Measurements from ENCODE around the gene CCDC154.
A peak's percentile ranks its signal among the peaks of the same experiment; 100 is the strongest.

CCDC154 gene

GRCh38 chr16:1457489-1458245, 13.3 kb upstream of the CCDC154 start:
- intact Hi-C loops (cut with DNase I): no loop called here
- DNase-seq: peak in 1 of 10 donors; percentile 74

- peak in 1 of 10 donors; percentile 65 for DNase-seq
- intact Hi-C loops (cut with DNase I): no loop called here
Measured at GRCh38 chr16:1456951-1457350, 12.6 kb upstream of the CCDC154 start.

GRCh38 chr16:1455190-1456171, 11.1 kb upstream of the CCDC154 start:
- intact Hi-C loops (cut with DNase I): no loop called here
- peak in 1 of 10 donors; percentile 79 for DNase-seq

- intact Hi-C loops (cut with DNase I): no loop called here
- no peak for DNase-seq
Measured at GRCh38 chr16:1454561-1454960, 10.2 kb upstream of the CCDC154 start.

- intact Hi-C loops (cut with DNase I): no loop called here
- no peak for DNase-seq
Measured at GRCh38 chr16:1453316-1453715, 9.0 kb upstream of the CCDC154 start.

GRCh38 chr16:1452530-1452929, 8.2 kb upstream of the CCDC154 start:
- DNase-seq: no peak
- intact Hi-C loops (cut with DNase I): no loop called here

GRCh38 chr16:1451702-1452392, 7.5 kb upstream of the CCDC154 start:
- no peak for DNase-seq
- intact Hi-C loops (cut with DNase I): no loop called here

- intact Hi-C loops (cut with DNase I): no loop called here
- no peak for DNase-seq
Measured at GRCh38 chr16:1450841-1451240, 6.5 kb upstream of the CCDC154 start.

- intact Hi-C loops (cut with DNase I): no loop called here
- peak in 5 of 10 donors; percentile 28 to 93 (median 38) for DNase-seq
Measured at GRCh38 chr16:1450218-1450617, 5.9 kb upstream of the CCDC154 start.

- intact Hi-C loops (cut with DNase I): no loop called here
- no peak for DNase-seq
Measured at GRCh38 chr16:1449201-1449788, 4.9 kb upstream of the CCDC154 start.

GRCh38 chr16:1448536-1449116, 4.3 kb upstream of the CCDC154 start:
- DNase-seq: no peak
- intact Hi-C loops (cut with DNase I): no loop called here

- intact Hi-C loops (cut with DNase I): no loop called here
- DNase-seq: no peak
Measured at GRCh38 chr16:1447965-1448364, 3.6 kb upstream of the CCDC154 start.

- intact Hi-C loops (cut with DNase I): no loop called here
- DNase-seq: no peak
Measured at GRCh38 chr16:1446296-1447080, 2.1 kb upstream of the CCDC154 start.

- no peak for DNase-seq
- intact Hi-C loops (cut with DNase I): no loop called here
Measured at GRCh38 chr16:1445518-1446203, 1.3 kb upstream of the CCDC154 start.

GRCh38 chr16:1444730-1445517, 568 bp upstream of the CCDC154 start:
- intact Hi-C loops (cut with DNase I): no loop called here
- no peak for DNase-seq

- DNase-seq: no peak
- intact Hi-C loops (cut with DNase I): no loop called here
Measured at GRCh38 chr16:1443403-1443973, 868 bp downstream of the CCDC154 start.

- intact Hi-C loops (cut with DNase I): no loop called here
- no peak for DNase-seq
Measured at GRCh38 chr16:1442697-1443096, 1.7 kb downstream of the CCDC154 start.

GRCh38 chr16:1441391-1441829, 2.9 kb downstream of the CCDC154 start:
- DNase-seq: no peak
- intact Hi-C loops (cut with DNase I): no loop called here

Measured in posterior cingulate gyrus (tissue), 11 donors.